ENCODE measurements around the gene BPIFB4. TPM values are rescaled to one million over a fixed set of nuclear protein-coding genes. Genes with fewer than 3 reads are reported as not detected.

The BPIFB4 gene
- total and polyA plus RNA-seq, 2 donors from 2014 or later: not detected

- DNase-seq (no peak), FAIRE-seq (no peak)
- H3K4me1 ChIP-seq (ENCODE audit: control insufficient read depth in 2 of 3, insufficient read depth in 2 of 3, low read depth in 1 of 3, low read length in 3 of 3): no peaks in the 10 kb centered on the region
- H3K4me3 ChIP-seq (ENCODE audit: low read length in 3 of 3): no peak overlapping the region
- H3K9ac ChIP-seq (ENCODE audit: low read length in 3 of 3): no peak overlapping the region
- intact Hi-C loops (cut with DNase I): no loop called here
- no peaks in the 10 kb centered on the region for H3K27me3 ChIP-seq (ENCODE audit: control insufficient read depth, insufficient read depth, low read length)
- no peaks in the 10 kb centered on the region for H3K36me3 ChIP-seq (ENCODE audit: control insufficient read depth in 2 of 3, insufficient read depth in 3 of 3, low read length in 3 of 3)
- no peak for TF ChIP-seq CTCF (IDR thresholded peaks at IDR 0.05; ENCODE audit: borderline replicate concordance, extremely low read depth, insufficient read depth)
- no peak overlapping the region for H3K27ac ChIP-seq (ENCODE audit: low read depth in 2 of 2, low read length in 2 of 2)
- H3K9me3 ChIP-seq (ENCODE audit: control insufficient read depth in 2 of 3, insufficient read depth in 1 of 3, low read length in 3 of 3): no peaks in the 10 kb centered on the region
Observed at GRCh38 chr20:33054791-33055190, 24.7 kb upstream of the BPIFB4 start.

GRCh38 chr20:33059136-33059535, 20.3 kb upstream of the BPIFB4 start:
- H3K9ac ChIP-seq (ENCODE audit: low read length in 3 of 3): no peak overlapping the region
- H3K27me3 ChIP-seq (ENCODE audit: control insufficient read depth, insufficient read depth, low read length): no peaks in the 10 kb centered on the region
- H3K4me1 ChIP-seq (ENCODE audit: control insufficient read depth in 2 of 3, insufficient read depth in 2 of 3, low read depth in 1 of 3, low read length in 3 of 3): no peaks in the 10 kb centered on the region
- no peak for FAIRE-seq
- intact Hi-C loops (cut with DNase I): no loop called here
- no peak overlapping the region for H3K4me3 ChIP-seq (ENCODE audit: low read length in 3 of 3)
- H3K36me3 ChIP-seq (ENCODE audit: control insufficient read depth in 2 of 3, insufficient read depth in 3 of 3, low read length in 3 of 3): no peaks in the 10 kb centered on the region
- no peak for TF ChIP-seq CTCF (IDR thresholded peaks at IDR 0.05; ENCODE audit: borderline replicate concordance, extremely low read depth, insufficient read depth)
- peak in 1 of 5 donors; percentile 23 for DNase-seq
- H3K9me3 ChIP-seq (ENCODE audit: control insufficient read depth in 2 of 3, insufficient read depth in 1 of 3, low read length in 3 of 3): no peaks in the 10 kb centered on the region
- H3K27ac ChIP-seq (ENCODE audit: low read depth in 2 of 2, low read length in 2 of 2): no peak overlapping the region

- FAIRE-seq: no peak
- intact Hi-C loops (cut with DNase I): no loop called here
Observed at GRCh38 chr20:33059741-33060390, 19.6 kb upstream of the BPIFB4 start.

More at GRCh38 chr20:33059741-33060390, 19.6 kb upstream of the BPIFB4 start:
- Histone ChIP-seq H3K4me1 (ENCODE audit: control insufficient read depth in 2 of 3, insufficient read depth in 2 of 3, low read depth in 1 of 3, low read length in 3 of 3) (no peaks in the 10 kb centered on the region), H3K36me3 (ENCODE audit: control insufficient read depth in 2 of 3, insufficient read depth in 3 of 3, low read length in 3 of 3) (no peaks in the 10 kb centered on the region), H3K9me3 (ENCODE audit: control insufficient read depth in 2 of 3, insufficient read depth in 1 of 3, low read length in 3 of 3) (no peaks in the 10 kb centered on the region), H3K27ac (ENCODE audit: low read depth in 2 of 2, low read length in 2 of 2) (no peak overlapping the region), H3K27me3 (ENCODE audit: control insufficient read depth, insufficient read depth, low read length) (no peaks in the 10 kb centered on the region), H3K9ac (ENCODE audit: low read length in 3 of 3) (no peak overlapping the region), H3K4me3 (ENCODE audit: low read length in 3 of 3) (no peak overlapping the region)
- DNase-seq: no peak
- no peak for TF ChIP-seq CTCF (IDR thresholded peaks at IDR 0.05; ENCODE audit: borderline replicate concordance, extremely low read depth, insufficient read depth)
